SK-N-MC (cell line): ENCODE measurements around the gene NUBP2.

ENCODE experiments used
- EZH2 ChIP-seq: fragments of 200-600 bp; sonication (generic); IDR thresholded peaks from one replicate; pipeline ENCODE4 v1.6.1; 2017; ENCODE audit warnings: antibody characterized with exemption
- FOXP2 ChIP-seq: optimal IDR thresholded peaks from 2 replicates; pipeline ENCODE3; 2011; ENCODE audit warnings: mild to moderate bottlenecking, moderate library complexity; ENCODE audit not compliant: insufficient read depth; ENCODE audit errors: extremely low read length, control extremely low read depth
- POLR2AphosphoS5 ChIP-seq: IDR thresholded peaks from 2 replicates; pipeline ENCODE4 v1.6.1; 2012; ENCODE audit warnings: mild to moderate bottlenecking, low read depth, low read length, borderline replicate concordance

DNA sequence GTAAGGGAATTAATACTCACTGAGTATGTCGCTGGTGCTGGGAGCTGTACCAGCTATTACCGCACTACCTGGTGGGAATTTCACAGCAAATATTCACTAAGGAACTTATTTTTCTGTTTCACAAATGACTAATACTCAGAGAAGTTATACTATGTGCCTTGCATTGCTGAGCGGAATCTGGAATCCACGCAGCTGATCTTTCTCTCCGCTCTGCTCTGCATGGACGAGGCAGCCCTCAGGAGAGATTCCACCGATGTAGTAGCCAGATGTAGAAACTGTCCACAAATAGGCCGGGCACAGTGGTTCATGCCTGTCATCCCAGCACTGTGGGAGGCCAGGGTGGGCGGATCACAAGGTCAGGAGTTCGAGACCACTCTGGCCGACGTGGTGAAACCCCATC, 28.6 kb upstream of the NUBP2 start:
- TF ChIP-seq EZH2 (no peak), POLR2AphosphoS5 (no peak), FOXP2 (no peak)
